ENCODE results near the gene KRTAP4-4.
"Not testable (repeated sequence)": the region's sequence is repeated elsewhere in the genome, so short reads cannot be mapped to it uniquely, and the experiment has no call there.

Gene KRTAP4-4

GRCh38 chr17:41190328-41190727 is 29.8 kb upstream of the KRTAP4-4 start:
- no peak overlapping the region for H3K4me3 ChIP-seq (ENCODE audit: low read depth, low read length, poor library complexity, severe bottlenecking)
- no peaks in the 10 kb centered on the region for H3F3A ChIP-seq (ENCODE audit: insufficient read depth, low read length)
- no peaks in the 10 kb centered on the region for H3K36me3 ChIP-seq (ENCODE audit: insufficient read depth, low read length)
- H3K27me3 ChIP-seq (ENCODE audit: insufficient read depth, low read length): no peaks in the 10 kb centered on the region; the same call in 1 of the 2 replicates
- no peaks in the 10 kb centered on the region for H3K79me2 ChIP-seq (ENCODE audit: insufficient read depth, low read length)
- no peaks in the 10 kb centered on the region for H3K9me2 ChIP-seq (ENCODE audit: low read depth, low read length)
- TF ChIP-seq CTCF (IDR thresholded peaks at IDR 0.05; ENCODE audit: low read length) (no peak), EZH2 (IDR thresholded peaks at IDR 0.05; ENCODE audit: borderline replicate concordance, low read length) (no peak)
- H3K9me3 ChIP-seq (ENCODE audit: low read length): no peaks in the 10 kb centered on the region
- no peak overlapping the region for H3K4me2 ChIP-seq (ENCODE audit: low read length)
- no peak overlapping the region for H2AFZ ChIP-seq (ENCODE audit: low read length)
- no peaks in the 10 kb centered on the region for H3K4me1 ChIP-seq (ENCODE audit: insufficient read depth, low read length, severe bottlenecking)
- no peak overlapping the region for H3K27ac ChIP-seq (ENCODE audit: low read depth, low read length, poor library complexity, severe bottlenecking)
- no peaks in the 10 kb centered on the region for H4K20me1 ChIP-seq (ENCODE audit: insufficient read depth, low read length)
- H3K9ac ChIP-seq (ENCODE audit: low read length): no peak overlapping the region

DNA sequence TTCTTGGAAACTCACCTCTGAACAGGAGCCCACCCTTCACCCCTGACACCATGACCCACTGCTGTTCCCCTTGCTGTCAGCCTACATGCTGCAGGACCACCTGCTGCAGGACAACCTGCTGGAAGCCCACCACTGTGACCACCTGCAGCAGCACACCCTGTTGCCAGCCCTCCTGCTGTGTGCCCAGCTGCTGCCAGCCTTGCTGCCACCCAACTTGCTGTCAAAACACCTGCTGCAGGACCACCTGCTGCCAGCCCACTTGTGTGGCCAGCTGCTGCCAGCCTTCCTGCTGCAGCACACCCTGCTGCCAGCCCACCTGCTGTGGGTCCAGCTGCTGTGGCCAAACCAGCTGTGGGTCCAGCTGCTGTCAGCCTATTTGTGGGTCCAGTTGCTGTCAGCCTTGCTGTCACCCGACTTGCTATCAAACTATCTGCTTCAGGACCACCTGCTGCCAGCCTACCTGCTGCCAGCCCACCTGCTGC is 29.3 kb upstream of the KRTAP4-4 start, which contains the start of gene KRTAP9-1:
TSS of gene KRTAP9-1 (plus strand) at position 51 of the 482 bp plus-strand sequence. CDS start at position 51, 0 bp downstream.
- H3K4me1 ChIP-seq (ENCODE audit: insufficient read depth, low read length, severe bottlenecking); H4K20me1 ChIP-seq (ENCODE audit: insufficient read depth, low read length); H3K9me2 ChIP-seq (ENCODE audit: low read depth, low read length); H3K9ac ChIP-seq (ENCODE audit: low read length); H3K27me3 ChIP-seq (ENCODE audit: insufficient read depth, low read length); H3K79me2 ChIP-seq (ENCODE audit: insufficient read depth, low read length); H2AFZ ChIP-seq (ENCODE audit: low read length); H3K36me3 ChIP-seq (ENCODE audit: insufficient read depth, low read length); H3K9me3 ChIP-seq (ENCODE audit: low read length); H3K4me3 ChIP-seq (ENCODE audit: low read depth, low read length, poor library complexity, severe bottlenecking); H3K27ac ChIP-seq (ENCODE audit: low read depth, low read length, poor library complexity, severe bottlenecking); H3F3A ChIP-seq (ENCODE audit: insufficient read depth, low read length); H3K4me2 ChIP-seq (ENCODE audit: low read length): not testable (repeated sequence)

GRCh38 chr17:41186872-41187271 is 26.3 kb upstream of the KRTAP4-4 start:
- H3K27ac ChIP-seq (ENCODE audit: low read depth, low read length, poor library complexity, severe bottlenecking): no peak overlapping the region

More at GRCh38 chr17:41186872-41187271, 26.3 kb upstream of the KRTAP4-4 start:
- TF ChIP-seq EZH2 (IDR thresholded peaks at IDR 0.05; ENCODE audit: borderline replicate concordance, low read length) (no peak), CTCF (IDR thresholded peaks at IDR 0.05; ENCODE audit: low read length) (no peak)
- Histone ChIP-seq H3K9ac (ENCODE audit: low read length) (no peak overlapping the region), H3K4me1 (ENCODE audit: insufficient read depth, low read length, severe bottlenecking) (no peaks in the 10 kb centered on the region), H3K36me3 (ENCODE audit: insufficient read depth, low read length) (no peaks in the 10 kb centered on the region), H3K9me2 (ENCODE audit: low read depth, low read length) (no peaks in the 10 kb centered on the region), H4K20me1 (ENCODE audit: insufficient read depth, low read length) (no peaks in the 10 kb centered on the region), H3K4me3 (ENCODE audit: low read depth, low read length, poor library complexity, severe bottlenecking) (no peak overlapping the region), H2AFZ (ENCODE audit: low read length) (no peak overlapping the region), H3K79me2 (ENCODE audit: insufficient read depth, low read length) (no peaks in the 10 kb centered on the region), H3F3A (ENCODE audit: insufficient read depth, low read length) (no peaks in the 10 kb centered on the region), H3K27me3 (ENCODE audit: insufficient read depth, low read length) (no peaks in the 10 kb centered on the region; the same call in 1 of the 2 replicates), H3K4me2 (ENCODE audit: low read length) (no peak overlapping the region), H3K9me3 (ENCODE audit: low read length) (no peaks in the 10 kb centered on the region)

Measured in OCI-LY1 (cell line).